Gastrocnemius medialis (tissue), 4 donors: Measurements from ENCODE around the gene CHM. TPM values are rescaled to one million over a fixed set of nuclear protein-coding genes. Genes with fewer than 3 reads are reported as not detected.

Experiments
- ATAC-seq, 2 donors: fragments of 150-250 bp; one replicate each; pipeline ENCODE4 v1.9.1; 2016
- DNase-seq, 2 donors: peaks; one replicate each; pipeline ENCODE4 v3.0.0-alpha.2; 2019
- H3K27ac ChIP-seq, 4 donors: fragments of 200-600 bp; sonication (generic); 1 replicate in 1 of 4; 2 replicates in 3 of 4; pipeline ENCODE4 v1.5.1; 2016 to 2018; ENCODE audit warnings: mild to moderate bottlenecking in 2 of 4, moderate library complexity in 1 of 4
- H3K27me3 ChIP-seq, 3 donors: fragments of 200-600 bp; sonication (generic) in 2 of 3; 1 replicate in 1 of 3; 2 replicates in 2 of 3; pipeline versions ENCODE4 v1.5.1 to v1.6.0; 2016 to 2019; ENCODE audit warnings: mild to moderate bottlenecking in 1 of 3, moderate library complexity in 1 of 3
- H3K36me3 ChIP-seq, 2 donors: fragments of 200-600 bp; sonication (generic) in 1 of 2; one replicate each; pipeline ENCODE4 v1.5.1; 2017 to 2018
- H3K4me1 ChIP-seq, 2 donors: fragments of 200-600 bp; sonication (generic) in 1 of 2; one replicate each; pipeline ENCODE4 v1.5.1; 2016 to 2017; ENCODE audit warnings: mild to moderate bottlenecking in 2 of 2
- H3K4me3 ChIP-seq, 4 donors: fragments of 200-600 bp; sonication (generic) in 3 of 4; 1 replicate in 1 of 4; 2 replicates in 3 of 4; pipeline ENCODE4 v1.5.1; 2016 to 2019; ENCODE audit warnings: mild to moderate bottlenecking in 2 of 4
- H3K9me3 ChIP-seq, 3 donors: fragments of 200-600 bp; sonication (generic) in 2 of 3; 1 replicate in 1 of 3; 2 replicates in 2 of 3; pipeline ENCODE4 v1.5.1; 2016 to 2019
- POLR2A ChIP-seq, 2 donors: fragments of 450-650 bp; IDR thresholded peaks; one replicate each; pipeline ENCODE4 v1.6.1; 2017; ENCODE audit warnings: antibody characterized with exemption in 2 of 2, mild to moderate bottlenecking in 2 of 2, moderate library complexity in 2 of 2
- in situ Hi-C, 4 donors: fragments of 200-750 bp; cut with MboI; loops; one replicate each; pipeline versions ENCODE4 v1.15.0 to v1.8.0; 2017; ENCODE audit warnings: low sequenced_read_pairs in 4 of 4
- intact Hi-C: fragments of 100-400 bp; cut with DNase I; formaldehyde crosslinking; loops from one replicate; pipeline ENCODE4 v1.15.1; 2023; ENCODE audit warnings: low total_unique reads
- total RNA-seq, 4 donors: library from RNA; depleted of rRNA; stranded (reverse); fragments of >200 nt; gene quantifications; one replicate each; pipeline versions ENCODE4 v1.1.0 to v1.2.3, GENCODE V29; 2016
- TF ChIP-seq, protein P1 (sequence below), 5 experiments: fragments of 450-650 bp in 3 of 5; fragments of 200-600 bp in 2 of 5; sonication (generic) in 2 of 5; IDR thresholded peaks in 4 of 5; conservative IDR thresholded peaks in 1 of 5; 1 replicate in 4 of 5; 2 replicates in 1 of 5; pipeline ENCODE4 v1.5.1; 2016 to 2019; ENCODE audit warnings: antibody characterized with exemption in 5 of 5, mild to moderate bottlenecking in 3 of 5, moderate library complexity in 3 of 5

The CHM gene
- total RNA-seq, 4 donors from 2014 or later, result 10.4 to 17.8 (median 13.8) TPM

DNA sequence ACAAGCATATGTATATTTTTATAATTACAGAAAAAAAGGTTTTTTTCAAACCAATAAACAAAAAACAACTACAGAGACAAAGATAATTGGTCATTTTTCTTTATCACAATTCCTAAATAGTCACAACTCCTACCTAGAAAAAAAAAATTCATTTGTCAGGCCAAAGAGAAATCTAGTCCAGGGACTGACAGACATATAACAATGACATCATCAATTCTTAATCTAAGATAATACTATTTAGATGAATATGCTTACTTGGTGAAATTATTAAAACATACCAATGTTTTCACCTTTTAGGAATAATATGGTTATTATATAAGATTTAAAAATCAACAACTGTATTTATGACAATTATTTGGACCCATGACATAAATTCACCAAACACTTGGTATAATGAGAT lies 48.4 kb downstream of the CHM start:
- Histone ChIP-seq H3K27ac (no peak overlapping the region), H3K9me3 (no peaks in the 10 kb centered on the region), H3K4me3 (no peak overlapping the region), H3K4me1 (peaks cover 0 to 4% of the 10 kb centered on the region in 2 donors), H3K36me3 (no peaks in the 10 kb centered on the region), H3K27me3 (no peaks in the 10 kb centered on the region)
- in situ Hi-C loops (no loop called here), intact Hi-C loops (no loop called here)
- no peak for DNase-seq
- ATAC-seq, result no peak
- no peak for TF ChIP-seq POLR2A (IDR thresholded peaks at IDR 0.05)
- TF ChIP-seq, protein P1, sequence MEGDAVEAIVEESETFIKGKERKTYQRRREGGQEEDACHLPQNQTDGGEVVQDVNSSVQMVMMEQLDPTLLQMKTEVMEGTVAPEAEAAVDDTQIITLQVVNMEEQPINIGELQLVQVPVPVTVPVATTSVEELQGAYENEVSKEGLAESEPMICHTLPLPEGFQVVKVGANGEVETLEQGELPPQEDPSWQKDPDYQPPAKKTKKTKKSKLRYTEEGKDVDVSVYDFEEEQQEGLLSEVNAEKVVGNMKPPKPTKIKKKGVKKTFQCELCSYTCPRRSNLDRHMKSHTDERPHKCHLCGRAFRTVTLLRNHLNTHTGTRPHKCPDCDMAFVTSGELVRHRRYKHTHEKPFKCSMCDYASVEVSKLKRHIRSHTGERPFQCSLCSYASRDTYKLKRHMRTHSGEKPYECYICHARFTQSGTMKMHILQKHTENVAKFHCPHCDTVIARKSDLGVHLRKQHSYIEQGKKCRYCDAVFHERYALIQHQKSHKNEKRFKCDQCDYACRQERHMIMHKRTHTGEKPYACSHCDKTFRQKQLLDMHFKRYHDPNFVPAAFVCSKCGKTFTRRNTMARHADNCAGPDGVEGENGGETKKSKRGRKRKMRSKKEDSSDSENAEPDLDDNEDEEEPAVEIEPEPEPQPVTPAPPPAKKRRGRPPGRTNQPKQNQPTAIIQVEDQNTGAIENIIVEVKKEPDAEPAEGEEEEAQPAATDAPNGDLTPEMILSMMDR (IDR thresholded peaks at IDR 0.05 in 4 of 5, conservative IDR thresholded peaks at IDR 0.05 in 1 of 5), result no peak

DNA sequence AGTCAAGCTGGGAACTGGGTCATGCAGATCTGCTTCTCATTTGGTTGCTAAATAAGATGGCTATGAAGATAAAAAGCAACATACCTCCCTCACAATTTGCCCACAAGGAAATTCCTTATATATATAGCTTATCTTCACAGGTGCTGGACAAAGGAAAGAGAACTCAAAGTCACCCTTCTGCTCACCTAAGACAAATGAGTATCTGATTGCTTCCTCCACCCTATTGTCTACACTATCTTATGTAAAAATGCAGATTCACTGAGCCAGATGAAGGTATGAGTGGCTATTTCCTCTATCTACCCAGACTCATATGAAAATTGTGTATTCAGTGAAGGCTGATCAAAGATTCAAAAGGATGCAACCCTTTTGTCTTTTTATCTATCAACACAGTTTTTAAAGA lies 50.8 kb downstream of the CHM start:
- H3K36me3 ChIP-seq, result no peaks in the 10 kb centered on the region
- intact Hi-C loops (no loop called here), in situ Hi-C loops (no loop called here)
- TF ChIP-seq, protein P1 (IDR thresholded peaks at IDR 0.05 in 4 of 5, conservative IDR thresholded peaks at IDR 0.05 in 1 of 5), result no peak
- TF ChIP-seq POLR2A (IDR thresholded peaks at IDR 0.05), result no peak
- H3K9me3 ChIP-seq, result no peaks in the 10 kb centered on the region
- no peaks in the 10 kb centered on the region for H3K27me3 ChIP-seq
- peaks cover 0 to 8% of the 10 kb centered on the region in 2 donors for H3K4me1 ChIP-seq
- no peak for ATAC-seq
- DNase-seq, result no peak
- no peak overlapping the region for H3K27ac ChIP-seq
- no peak overlapping the region for H3K4me3 ChIP-seq

DNA sequence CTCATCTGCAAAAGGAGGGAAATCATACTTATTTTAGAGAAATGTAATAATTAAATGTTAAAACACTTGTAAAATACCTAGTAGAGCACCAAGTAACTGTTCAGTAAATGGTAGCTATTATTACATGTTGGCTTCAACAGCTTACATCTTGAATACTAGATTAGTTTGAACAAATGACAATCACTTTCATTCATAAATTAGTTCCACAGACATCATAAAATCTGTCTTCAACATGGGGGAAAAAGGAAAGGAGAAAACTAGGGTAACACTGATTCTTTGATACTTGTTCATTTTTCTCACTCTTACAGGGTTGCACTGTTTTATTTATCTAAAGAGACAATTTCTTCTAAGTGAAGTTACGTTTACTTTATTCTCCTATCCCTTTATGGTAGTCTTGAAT lies 51.7 kb downstream of the CHM start:
- no peak for TF ChIP-seq POLR2A (IDR thresholded peaks at IDR 0.05)
- Histone ChIP-seq H3K27me3 (no peaks in the 10 kb centered on the region), H3K4me3 (no peak overlapping the region), H3K27ac (no peak overlapping the region), H3K36me3 (no peaks in the 10 kb centered on the region), H3K4me1 (peaks cover 0 to 8% of the 10 kb centered on the region in 2 donors), H3K9me3 (no peaks in the 10 kb centered on the region)
- DNase-seq (no peak), ATAC-seq (no peak)
- in situ Hi-C loops (no loop called here), intact Hi-C loops (no loop called here)

DNA sequence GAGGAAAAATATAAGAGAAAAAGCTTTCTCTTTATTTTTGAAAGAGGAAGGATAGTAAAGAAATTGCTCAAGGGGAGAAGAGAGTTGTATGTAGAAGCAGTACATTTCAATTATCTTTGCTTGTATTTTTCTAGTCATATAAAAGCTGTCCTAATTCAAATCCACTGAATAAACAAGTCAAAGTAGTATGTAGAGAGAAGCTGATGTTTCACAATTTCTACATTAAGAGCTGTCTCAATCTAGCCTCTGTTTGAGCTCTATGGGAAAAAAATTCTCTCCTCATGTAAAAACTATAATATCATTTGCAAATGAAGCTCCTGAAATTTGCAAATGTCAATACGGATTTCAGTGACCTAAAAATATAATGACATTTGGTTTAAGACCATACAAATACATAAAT lies 52.6 kb downstream of the CHM start:
- no peaks in the 10 kb centered on the region for H3K36me3 ChIP-seq
- H3K27me3 ChIP-seq, result no peaks in the 10 kb centered on the region
- no peak for DNase-seq
- ATAC-seq, result no peak
- TF ChIP-seq POLR2A (IDR thresholded peaks at IDR 0.05), result no peak
- TF ChIP-seq, protein P1 (IDR thresholded peaks at IDR 0.05 in 4 of 5, conservative IDR thresholded peaks at IDR 0.05 in 1 of 5), result no peak
- H3K27ac ChIP-seq, result no peak overlapping the region
- in situ Hi-C loops, result no loop called here
- no peak overlapping the region for H3K4me3 ChIP-seq
- no peaks in the 10 kb centered on the region for H3K9me3 ChIP-seq
- intact Hi-C loops, result no loop called here
- peaks cover 0 to 8% of the 10 kb centered on the region in 2 donors for H3K4me1 ChIP-seq

DNA sequence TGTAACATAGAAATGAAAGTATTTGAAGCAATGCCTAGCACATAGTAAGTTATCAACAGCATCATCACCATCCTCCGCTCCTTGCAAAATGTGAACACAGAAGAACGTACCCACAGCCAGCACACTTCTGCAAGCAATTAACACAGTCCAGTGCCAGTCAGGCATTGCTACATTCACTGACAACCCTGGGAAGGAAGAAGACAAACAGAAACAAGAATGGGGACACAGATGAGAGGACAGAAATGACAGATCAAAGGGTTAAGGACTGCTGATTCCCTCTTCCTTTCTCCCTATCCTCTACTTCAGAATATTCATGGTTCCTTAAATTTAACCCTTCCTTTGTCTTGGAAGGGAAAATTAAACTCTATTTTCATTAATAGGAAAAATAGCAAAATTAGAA lies 53.1 kb downstream of the CHM start:
- ATAC-seq (no peak), DNase-seq (no peak)
- in situ Hi-C loops (no loop called here), intact Hi-C loops (no loop called here)
- Histone ChIP-seq H3K27ac (no peak overlapping the region), H3K9me3 (no peaks in the 10 kb centered on the region), H3K4me1 (peaks cover 0 to 8% of the 10 kb centered on the region in 2 donors), H3K36me3 (no peaks in the 10 kb centered on the region), H3K4me3 (no peak overlapping the region), H3K27me3 (no peaks in the 10 kb centered on the region)
- TF ChIP-seq, protein P1 (IDR thresholded peaks at IDR 0.05 in 4 of 5, conservative IDR thresholded peaks at IDR 0.05 in 1 of 5), result no peak
- TF ChIP-seq POLR2A (IDR thresholded peaks at IDR 0.05), result no peak
